Tibial nerve (tissue), 4 donors: Measurements from ENCODE around the gene GGT7. TPM values are rescaled to one million over a fixed set of nuclear protein-coding genes. Genes with fewer than 3 reads are reported as not detected.

Experiments used
- DNase-seq, 2 donors: peaks; one replicate each; pipeline ENCODE4 v3.0.0-alpha.2; 2019; ENCODE audit warnings: low spot score in 2 of 2
- H3K27ac ChIP-seq, 4 donors: fragments of 200-600 bp; sonication (generic) in 3 of 4; one replicate each; pipeline ENCODE4 v1.5.1; 2017 to 2019; ENCODE audit warnings: mild to moderate bottlenecking in 1 of 4
- H3K27me3 ChIP-seq, 2 donors: fragments of 200-600 bp; sonication (generic) in 1 of 2; one replicate each; pipeline versions ENCODE4 v1.5.1 to v1.6.0; 2017 to 2019
- H3K36me3 ChIP-seq, 3 donors: fragments of 200-600 bp; sonication (generic); one replicate each; pipeline ENCODE4 v1.5.1; 2018 to 2019
- H3K4me1 ChIP-seq, 4 donors: fragments of 200-600 bp; sonication (generic) in 3 of 4; one replicate each; pipeline ENCODE4 v1.5.1; 2017 to 2019
- H3K4me3 ChIP-seq, 4 donors: fragments of 200-600 bp; sonication (generic) in 3 of 4; one replicate each; pipeline ENCODE4 v1.5.1; 2017 to 2019; ENCODE audit warnings: mild to moderate bottlenecking in 1 of 4, moderate library complexity in 1 of 4
- H3K9me3 ChIP-seq, 4 donors: fragments of 200-600 bp; sonication (generic) in 3 of 4; one replicate each; pipeline ENCODE4 v1.5.1; 2017 to 2019
- CTCF ChIP-seq, 5 experiments: fragments of 200-600 bp in 3 of 5; fragments of 450-650 bp in 2 of 5; sonication (generic) in 3 of 5; IDR thresholded peaks; one replicate each; pipeline ENCODE4 v1.5.1; 2016 to 2019; ENCODE audit warnings: antibody characterized with exemption in 5 of 5, mild to moderate bottlenecking in 3 of 5, moderate library complexity in 2 of 5
- EP300 ChIP-seq, 2 donors: sonication (generic); formaldehyde crosslinking; IDR thresholded peaks; one replicate each; pipeline ENCODE4 v1.6.1; 2017; ENCODE audit warnings: antibody characterized with exemption in 2 of 2, mild to moderate bottlenecking in 1 of 2
- POLR2A ChIP-seq, 2 donors: fragments of 450-650 bp; IDR thresholded peaks; one replicate each; pipeline ENCODE4 v1.6.1; 2017; ENCODE audit warnings: antibody characterized with exemption in 2 of 2, mild to moderate bottlenecking in 2 of 2, moderate library complexity in 2 of 2
- WGBS, 2 donors: methylation state at CpG; one replicate each; pipeline ENCODE4 v1.1.5; 2018; 5-methylcytosine and 5-hydroxymethylcytosine counted together
- total RNA-seq, 4 donors: library from RNA; depleted of rRNA; stranded (reverse); fragments of >200 nt; gene quantifications; one replicate each; pipeline ENCODE4 v1.1.0, GENCODE V29; 2016

GGT7 gene
- 10 to 100 TPM; 19.6 to 41.7 (median 28.4) TPM for total RNA-seq

GRCh38 chr20:34872622-34873224, at the start of gene GGT7:
GGT7 (minus strand) TSS chr20:34872856; CDS start chr20:34872815, 41 bp downstream.
- Histone ChIP-seq H3K4me1 (peaks cover 0 to 46% (median 10%) of the 10 kb centered on the region in 4 donors), H3K36me3 (no peaks in the 10 kb centered on the region), H3K27me3 (no peaks in the 10 kb centered on the region), H3K4me3 (peak within 1 kb of the TSS; percentile 66 to 85 (median 76)), H3K27ac (peak within 1 kb of the TSS; percentile 66 to 93 (median 80)), H3K9me3 (no peaks in the 10 kb centered on the region)
- WGBS, 2 donors, result 0% methylated on average over 23 to 37 of the region's 52 CpGs
- DNase-seq, result peak; percentile 59 to 68
- peak; percentile 70 to 89 (median 80) for TF ChIP-seq CTCF (IDR thresholded peaks at IDR 0.05)
- peak in 1 of 2 donors; percentile 69 for TF ChIP-seq EP300 (IDR thresholded peaks at IDR 0.05)
- TF ChIP-seq POLR2A (IDR thresholded peaks at IDR 0.05), result peak in 1 of 2 donors; percentile 37

GRCh38 chr20:34921436-34921835, 48.8 kb upstream of the GGT7 start:
- no peaks in the 10 kb centered on the region for H3K9me3 ChIP-seq
- peaks cover 0 to 21% (median 9%) of the 10 kb centered on the region in 4 donors for H3K4me1 ChIP-seq
- DNase-seq, result no peak
- peaks cover 0 to 51% (median 0%) of the 10 kb centered on the region in 3 donors for H3K36me3 ChIP-seq
- peak overlapping the region; percentile 41 to 87 (median 68) for H3K27ac ChIP-seq
- 81 to 82% methylated on average over 3 of the region's 3 CpGs for WGBS, 2 donors
- TF ChIP-seq CTCF (IDR thresholded peaks at IDR 0.05), result no peak
- no peak for TF ChIP-seq POLR2A (IDR thresholded peaks at IDR 0.05)
- TF ChIP-seq EP300 (IDR thresholded peaks at IDR 0.05), result no peak
- H3K27me3 ChIP-seq, result no peaks in the 10 kb centered on the region
- H3K4me3 ChIP-seq, result no peak overlapping the region

GRCh38 chr20:34920055-34920454, 47.4 kb upstream of the GGT7 start:
- H3K36me3 ChIP-seq, result peaks cover 0 to 37% (median 0%) of the 10 kb centered on the region in 3 donors

GRCh38 chr20:34916774-34917354, 44.2 kb upstream of the GGT7 start:
- Histone ChIP-seq H3K9me3 (no peaks in the 10 kb centered on the region), H3K4me1 (peaks cover 0 to 4% (median 1%) of the 10 kb centered on the region in 4 donors), H3K36me3 (peaks cover 0 to 30% (median 0%) of the 10 kb centered on the region in 3 donors), H3K27me3 (no peaks in the 10 kb centered on the region), H3K27ac (no peak overlapping the region), H3K4me3 (no peak overlapping the region)
- no peak for DNase-seq
- TF ChIP-seq POLR2A (IDR thresholded peaks at IDR 0.05) (no peak), EP300 (IDR thresholded peaks at IDR 0.05) (no peak), CTCF (IDR thresholded peaks at IDR 0.05) (no peak)
- 65 to 78% methylated on average over 2 of the region's 2 CpGs for WGBS, 2 donors

More at GRCh38 chr20:34920055-34920454, 47.4 kb upstream of the GGT7 start:
- H3K4me1 ChIP-seq, result peaks cover 0 to 21% (median 9%) of the 10 kb centered on the region in 4 donors
- no peak for DNase-seq
- H3K27me3 ChIP-seq, result no peaks in the 10 kb centered on the region
- peak overlapping the region in 2 of 4 donors; percentile 26 to 76 for H3K27ac ChIP-seq
- no peaks in the 10 kb centered on the region for H3K9me3 ChIP-seq
- H3K4me3 ChIP-seq, result no peak overlapping the region
- TF ChIP-seq POLR2A (IDR thresholded peaks at IDR 0.05), result no peak
- TF ChIP-seq CTCF (IDR thresholded peaks at IDR 0.05), result no peak
- no peak for TF ChIP-seq EP300 (IDR thresholded peaks at IDR 0.05)
